PFSK-1 (cell line): ENCODE results near the gene SAMD13.

Experiments used
- FOXP2 ChIP-seq: optimal IDR thresholded peaks from 2 replicates; pipeline ENCODE3; 2011; ENCODE audit warnings: borderline replicate concordance, control low read depth, inconsistent platforms; ENCODE audit not compliant: insufficient read depth; ENCODE audit errors: extremely low read length, extremely low read depth
- POLR2AphosphoS5 ChIP-seq: IDR thresholded peaks from 2 replicates; pipeline ENCODE4 v1.6.1; 2012; ENCODE audit warnings: low read depth, mild to moderate bottlenecking, control low read depth, low read length, moderate library complexity
- REST ChIP-seq, 2 experiments: IDR thresholded peaks; 2 replicates each; pipeline versions ENCODE4 v1.6.1 to v1.8.0; 2011 to 2012; ENCODE audit warnings: low read depth in 2 of 2, low read length in 2 of 2, control low read depth in 1 of 2, inconsistent platforms in 1 of 2, mild to moderate bottlenecking in 1 of 2, moderate library complexity in 1 of 2; ENCODE audit not compliant: insufficient read depth in 1 of 2
- SIN3A ChIP-seq: IDR thresholded peaks from 2 replicates; pipeline ENCODE4 v1.6.1; 2012; ENCODE audit warnings: mild to moderate bottlenecking, low read length, moderate library complexity, borderline replicate concordance; ENCODE audit not compliant: insufficient read depth
- TAF1 ChIP-seq: IDR thresholded peaks from 2 replicates; pipeline ENCODE4 v1.6.1; 2012; ENCODE audit warnings: low read length, control low read depth, borderline replicate concordance; ENCODE audit not compliant: insufficient read depth

- TF ChIP-seq POLR2AphosphoS5 (no peak), REST (IDR thresholded peaks at IDR 0.05; ENCODE audit: insufficient read depth in 1 of 2, low read depth in 2 of 2, low read length in 2 of 2) (no peak), TAF1 (no peak), SIN3A (no peak), FOXP2 (no peak)
Observed at GRCh38 chr1:84269306-84269705, 32.2 kb upstream of the SAMD13 start.
